Keratinocyte (primary cell): Measurements from ENCODE around the gene TSBP1.

ENCODE experiments used
- EZH2 ChIP-seq: IDR thresholded peaks from one replicate; pipeline ENCODE4 v1.6.1; 2012; ENCODE audit warnings: inconsistent platforms, mild to moderate bottlenecking, low read length, moderate library complexity
- TF ChIP-seq, protein P1 (sequence below), 3 experiments: IDR thresholded peaks in 1 of 3; conservative IDR thresholded peaks in 1 of 3; optimal IDR thresholded peaks in 1 of 3; 2 replicates in 2 of 3; 3 replicates in 1 of 3; pipeline versions ENCODE3 to v1.5.1; 2011; ENCODE audit warnings: low read length in 3 of 3, mild to moderate bottlenecking in 3 of 3, moderate library complexity in 2 of 3, control low read depth in 1 of 3, inconsistent platforms in 1 of 3; ENCODE audit not compliant: insufficient read depth in 2 of 3; ENCODE audit errors: extremely low read depth in 1 of 3

GRCh38 chr6:32355018-32355417 is 16.7 kb downstream of the TSBP1 start:
- TF ChIP-seq, protein P1, sequence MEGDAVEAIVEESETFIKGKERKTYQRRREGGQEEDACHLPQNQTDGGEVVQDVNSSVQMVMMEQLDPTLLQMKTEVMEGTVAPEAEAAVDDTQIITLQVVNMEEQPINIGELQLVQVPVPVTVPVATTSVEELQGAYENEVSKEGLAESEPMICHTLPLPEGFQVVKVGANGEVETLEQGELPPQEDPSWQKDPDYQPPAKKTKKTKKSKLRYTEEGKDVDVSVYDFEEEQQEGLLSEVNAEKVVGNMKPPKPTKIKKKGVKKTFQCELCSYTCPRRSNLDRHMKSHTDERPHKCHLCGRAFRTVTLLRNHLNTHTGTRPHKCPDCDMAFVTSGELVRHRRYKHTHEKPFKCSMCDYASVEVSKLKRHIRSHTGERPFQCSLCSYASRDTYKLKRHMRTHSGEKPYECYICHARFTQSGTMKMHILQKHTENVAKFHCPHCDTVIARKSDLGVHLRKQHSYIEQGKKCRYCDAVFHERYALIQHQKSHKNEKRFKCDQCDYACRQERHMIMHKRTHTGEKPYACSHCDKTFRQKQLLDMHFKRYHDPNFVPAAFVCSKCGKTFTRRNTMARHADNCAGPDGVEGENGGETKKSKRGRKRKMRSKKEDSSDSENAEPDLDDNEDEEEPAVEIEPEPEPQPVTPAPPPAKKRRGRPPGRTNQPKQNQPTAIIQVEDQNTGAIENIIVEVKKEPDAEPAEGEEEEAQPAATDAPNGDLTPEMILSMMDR (optimal IDR thresholded peaks at IDR 0.05 in 1 of 3, IDR thresholded peaks at IDR 0.05 in 1 of 3, conservative IDR thresholded peaks at IDR 0.05 in 1 of 3; ENCODE audit: extremely low read depth in 1 of 3, insufficient read depth in 2 of 3, low read length in 3 of 3): no peak
- TF ChIP-seq EZH2: no peak
